ENCODE measurements around the gene SPRED1. TPM values are rescaled to one million over a fixed set of nuclear protein-coding genes. Genes with fewer than 3 reads are reported as not detected.

The SPRED1 gene
- total RNA-seq, 1 experiment from 2014 or later = 10.4 TPM

GRCh38 chr15:38211811-38212210, 40.8 kb upstream of the SPRED1 start:
- intact Hi-C loops (cut with micrococcal nuclease; ENCODE audit: unreplicated experiment) = loop anchor here (10.0 kb wide), 1 partner anchor 87 kb away; no protein-coding TSS in a partner anchor
- Mint-ChIP-seq H3K4me3 (ENCODE audit: unreplicated experiment) (no peak overlapping the region), H3K36me3 (ENCODE audit: insufficient read depth, unreplicated experiment) (no peaks in the 10 kb centered on the region), H3K4me1 (ENCODE audit: low read depth, unreplicated experiment) (peaks cover 17% of the 10 kb centered on the region), H3K27me3 (ENCODE audit: insufficient read depth, unreplicated experiment) (no peaks in the 10 kb centered on the region), H3K9me3 (ENCODE audit: unreplicated experiment) (no peaks in the 10 kb centered on the region), H3K27ac (ENCODE audit: unreplicated experiment) (no peak overlapping the region)
- Histone ChIP-seq H3K36me3 (ENCODE audit: control insufficient read depth, insufficient read depth, low read length) (no peaks in the 10 kb centered on the region), H3K9me3 (no peaks in the 10 kb centered on the region), H3K27me3 (replicated peaks; ENCODE audit: control insufficient read depth, insufficient read depth, low read length) (no peaks in the 10 kb centered on the region), H3K4me3 (ENCODE audit: low read depth, low read length) (no peak overlapping the region), H3K4me1 (peaks cover 33% of the 10 kb centered on the region)
- DNase-seq = no peak
- no TSS peak for BruUV-seq (replicated peaks)
- ChIA-PET CTCF (no interaction called here), POLR2A (no interaction called here)
- TF ChIP-seq, protein P1, sequence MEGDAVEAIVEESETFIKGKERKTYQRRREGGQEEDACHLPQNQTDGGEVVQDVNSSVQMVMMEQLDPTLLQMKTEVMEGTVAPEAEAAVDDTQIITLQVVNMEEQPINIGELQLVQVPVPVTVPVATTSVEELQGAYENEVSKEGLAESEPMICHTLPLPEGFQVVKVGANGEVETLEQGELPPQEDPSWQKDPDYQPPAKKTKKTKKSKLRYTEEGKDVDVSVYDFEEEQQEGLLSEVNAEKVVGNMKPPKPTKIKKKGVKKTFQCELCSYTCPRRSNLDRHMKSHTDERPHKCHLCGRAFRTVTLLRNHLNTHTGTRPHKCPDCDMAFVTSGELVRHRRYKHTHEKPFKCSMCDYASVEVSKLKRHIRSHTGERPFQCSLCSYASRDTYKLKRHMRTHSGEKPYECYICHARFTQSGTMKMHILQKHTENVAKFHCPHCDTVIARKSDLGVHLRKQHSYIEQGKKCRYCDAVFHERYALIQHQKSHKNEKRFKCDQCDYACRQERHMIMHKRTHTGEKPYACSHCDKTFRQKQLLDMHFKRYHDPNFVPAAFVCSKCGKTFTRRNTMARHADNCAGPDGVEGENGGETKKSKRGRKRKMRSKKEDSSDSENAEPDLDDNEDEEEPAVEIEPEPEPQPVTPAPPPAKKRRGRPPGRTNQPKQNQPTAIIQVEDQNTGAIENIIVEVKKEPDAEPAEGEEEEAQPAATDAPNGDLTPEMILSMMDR (IDR thresholded peaks at IDR 0.05; ENCODE audit: insufficient read depth in 1 of 2, low read depth in 1 of 2, low read length in 1 of 2, severe bottlenecking in 1 of 2, unreplicated experiment in 1 of 2) = no peak

- no TSS peak for BruUV-seq (replicated peaks)
- DNase-seq = no peak
- intact Hi-C loops (cut with micrococcal nuclease; ENCODE audit: unreplicated experiment) = loop anchor here (10.0 kb wide), 1 partner anchor 88 kb away; no protein-coding TSS in a partner anchor
- TF ChIP-seq, protein P1 (IDR thresholded peaks at IDR 0.05; ENCODE audit: insufficient read depth in 1 of 2, low read depth in 1 of 2, low read length in 1 of 2, severe bottlenecking in 1 of 2, unreplicated experiment in 1 of 2) = no peak
- Mint-ChIP-seq H3K4me1 (ENCODE audit: low read depth, unreplicated experiment) (peaks cover 24% of the 10 kb centered on the region), H3K27ac (ENCODE audit: unreplicated experiment) (no peak overlapping the region), H3K36me3 (ENCODE audit: insufficient read depth, unreplicated experiment) (no peaks in the 10 kb centered on the region), H3K4me3 (ENCODE audit: unreplicated experiment) (no peak overlapping the region), H3K27me3 (ENCODE audit: insufficient read depth, unreplicated experiment) (no peaks in the 10 kb centered on the region), H3K9me3 (ENCODE audit: unreplicated experiment) (no peaks in the 10 kb centered on the region)
- Histone ChIP-seq H3K27me3 (replicated peaks; ENCODE audit: control insufficient read depth, insufficient read depth, low read length) (no peaks in the 10 kb centered on the region), H3K4me1 (peaks cover 41% of the 10 kb centered on the region), H3K9me3 (no peaks in the 10 kb centered on the region), H3K36me3 (ENCODE audit: control insufficient read depth, insufficient read depth, low read length) (no peaks in the 10 kb centered on the region), H3K4me3 (ENCODE audit: low read depth, low read length) (no peak overlapping the region)
- CTCF ChIA-PET = no interaction called here
- POLR2A ChIA-PET = interaction anchor here (0.5 kb wide), 1 partner anchor 38 kb away, joined by 6 read pairs; no protein-coding TSS in a partner anchor
Observed at GRCh38 chr15:38212729-38213351, 39.8 kb upstream of the SPRED1 start.

GRCh38 chr15:38213356-38213755, 39.3 kb upstream of the SPRED1 start:
- Histone ChIP-seq H3K9me3 (no peaks in the 10 kb centered on the region), H3K4me1 (peaks cover 47% of the 10 kb centered on the region), H3K27me3 (replicated peaks; ENCODE audit: control insufficient read depth, insufficient read depth, low read length) (no peaks in the 10 kb centered on the region), H3K4me3 (ENCODE audit: low read depth, low read length) (no peak overlapping the region), H3K36me3 (ENCODE audit: control insufficient read depth, insufficient read depth, low read length) (no peaks in the 10 kb centered on the region)
- Mint-ChIP-seq H3K4me1 (ENCODE audit: low read depth, unreplicated experiment) (peaks cover 24% of the 10 kb centered on the region), H3K36me3 (ENCODE audit: insufficient read depth, unreplicated experiment) (no peaks in the 10 kb centered on the region), H3K27ac (ENCODE audit: unreplicated experiment) (no peak overlapping the region), H3K4me3 (ENCODE audit: unreplicated experiment) (no peak overlapping the region), H3K9me3 (ENCODE audit: unreplicated experiment) (no peaks in the 10 kb centered on the region), H3K27me3 (ENCODE audit: insufficient read depth, unreplicated experiment) (no peaks in the 10 kb centered on the region)
- ChIA-PET POLR2A (interaction anchor here (0.5 kb wide), 1 partner anchor 38 kb away, joined by 6 read pairs; no protein-coding TSS in a partner anchor), CTCF (no interaction called here)
- intact Hi-C loops (cut with micrococcal nuclease; ENCODE audit: unreplicated experiment) = loop anchor here (10.0 kb wide), 1 partner anchor 89 kb away; no protein-coding TSS in a partner anchor
- TF ChIP-seq, protein P1 (IDR thresholded peaks at IDR 0.05; ENCODE audit: insufficient read depth in 1 of 2, low read depth in 1 of 2, low read length in 1 of 2, severe bottlenecking in 1 of 2, unreplicated experiment in 1 of 2) = no peak
- BruUV-seq (replicated peaks) = no TSS peak
- no peak for DNase-seq

All from Caco-2 (cell line).